Psoas muscle (tissue), 8 donors: ENCODE results near the gene KLHL29. TPM values are rescaled to one million over a fixed set of nuclear protein-coding genes. Genes with fewer than 3 reads are reported as not detected.

ENCODE experiments used
- ATAC-seq, 4 donors: fragments of 200-7000 bp; cut with Tn5 transposase; one replicate each; pipeline ENCODE4 v1.9.1; 2020; ENCODE audit warnings: moderate library complexity in 3 of 4, mild to moderate bottlenecking in 2 of 4
- DNase-seq, 2 donors: peaks; one replicate each; pipeline ENCODE4 v3.0.0-alpha.2; 2020
- H3K27ac ChIP-seq: fragments of 200-600 bp; one replicate; pipeline ENCODE4 v1.8.0; 2022
- H3K27me3 ChIP-seq, 3 donors: fragments of 200-600 bp in 1 of 3; one replicate each; pipeline versions ENCODE4 v1.6.1 to v1.8.0; 2013 to 2022; ENCODE audit warnings: low read length in 2 of 3, mild to moderate bottlenecking in 2 of 3, moderate library complexity in 1 of 3; ENCODE audit not compliant: insufficient read depth in 3 of 3
- H3K36me3 ChIP-seq, 2 donors: fragments of 200-600 bp in 1 of 2; one replicate each; pipeline versions ENCODE4 v1.6.1 to v1.8.0; 2013 to 2022; ENCODE audit warnings: low read depth in 1 of 2, mild to moderate bottlenecking in 1 of 2, moderate library complexity in 1 of 2; ENCODE audit not compliant: insufficient read depth in 1 of 2
- H3K4me1 ChIP-seq: fragments of 200-600 bp; one replicate; pipeline ENCODE4 v1.8.0; 2022
- H3K4me3 ChIP-seq: fragments of 200-600 bp; one replicate; pipeline ENCODE4 v1.8.0; 2022; ENCODE audit warnings: mild to moderate bottlenecking
- H3K9me3 ChIP-seq: fragments of 200-600 bp; one replicate; pipeline ENCODE4 v1.8.0; 2022
- WGBS, 3 donors: extraction: QIAGEN DNeasy Blood & Tissue Kit; methylation state at CpG; one replicate each; pipeline versions ENCODE4 v1.1.6 to v1.1.7; 2013; 5-methylcytosine and 5-hydroxymethylcytosine counted together
- intact Hi-C, 2 donors: fragments of 100-400 bp; cut with DNase I; formaldehyde crosslinking; loops; one replicate each; pipeline versions ENCODE4 v1.11.0 to v1.14.2; 2022
- polyA plus RNA-seq, 3 donors: library from polyadenylated mRNA; stranded (reverse); fragments of 200-250 nt; gene quantifications; one replicate each; pipeline ENCODE4 v1.2.3, GENCODE V29; 2013
- total RNA-seq, 4 donors: library from RNA; stranded (reverse); fragmentation: NEBNext Ultra II Directional in 2 of 4; extraction: Animal tissue kit (Norgen Biotek cat#: 25700) in 2 of 4; gene quantifications; one replicate each; pipeline versions ENCODE4 v1.2.1 to v1.2.4, GENCODE V29; 2021 to 2023
- TF ChIP-seq, protein P1 (sequence below): fragments of 200-600 bp; IDR thresholded peaks from one replicate; pipeline ENCODE4 v1.8.0; 2022; ENCODE audit warnings: antibody characterized with exemption
- donor health status: healthy with polysubstance abuse.
- donor health status: DM: no; HTN: no; CAD: no; lungs with moderate emphysema.
- donor health status: Bipolar disorder and iron deficiency.
- donor health status: healthy.
- donor health status: DM: yes; HTN: yes; CAD: no.
- donor health status: DM: no; HTN: no; CAD: no.
- donor health status: DM: no; HTN: no; CAD: no.
- donor health status: DM: yes; HTN: yes; CAD: no.

KLHL29 gene
- total and polyA plus RNA-seq, 7 donors: 4.4 to 14.1 (median 6.8) TPM

- Histone ChIP-seq H3K27ac (no peak overlapping the region), H3K27me3 (no peaks in the 10 kb centered on the region), H3K36me3 (no peaks in the 10 kb centered on the region), H3K4me1 (peaks cover 11% of the 10 kb centered on the region), H3K9me3 (no peaks in the 10 kb centered on the region), H3K4me3 (no peak overlapping the region)
- DNase-seq (no peak), ATAC-seq (no peak)
- intact Hi-C loops: no loop called here
- WGBS, 3 donors: 91 to 95% (median 93%) methylated on average over 12 of the region's 12 CpGs
- TF ChIP-seq, protein P1, sequence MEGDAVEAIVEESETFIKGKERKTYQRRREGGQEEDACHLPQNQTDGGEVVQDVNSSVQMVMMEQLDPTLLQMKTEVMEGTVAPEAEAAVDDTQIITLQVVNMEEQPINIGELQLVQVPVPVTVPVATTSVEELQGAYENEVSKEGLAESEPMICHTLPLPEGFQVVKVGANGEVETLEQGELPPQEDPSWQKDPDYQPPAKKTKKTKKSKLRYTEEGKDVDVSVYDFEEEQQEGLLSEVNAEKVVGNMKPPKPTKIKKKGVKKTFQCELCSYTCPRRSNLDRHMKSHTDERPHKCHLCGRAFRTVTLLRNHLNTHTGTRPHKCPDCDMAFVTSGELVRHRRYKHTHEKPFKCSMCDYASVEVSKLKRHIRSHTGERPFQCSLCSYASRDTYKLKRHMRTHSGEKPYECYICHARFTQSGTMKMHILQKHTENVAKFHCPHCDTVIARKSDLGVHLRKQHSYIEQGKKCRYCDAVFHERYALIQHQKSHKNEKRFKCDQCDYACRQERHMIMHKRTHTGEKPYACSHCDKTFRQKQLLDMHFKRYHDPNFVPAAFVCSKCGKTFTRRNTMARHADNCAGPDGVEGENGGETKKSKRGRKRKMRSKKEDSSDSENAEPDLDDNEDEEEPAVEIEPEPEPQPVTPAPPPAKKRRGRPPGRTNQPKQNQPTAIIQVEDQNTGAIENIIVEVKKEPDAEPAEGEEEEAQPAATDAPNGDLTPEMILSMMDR: no peak
Observed at GRCh38 chr2:23491591-23492336, 106.8 kb downstream of the KLHL29 start.

- H3K27ac ChIP-seq: no peak overlapping the region
- intact Hi-C loops: no loop called here
- TF ChIP-seq, protein P1: no peak
- H3K36me3 ChIP-seq: no peaks in the 10 kb centered on the region
- H3K4me3 ChIP-seq: no peak overlapping the region
- no peaks in the 10 kb centered on the region for H3K27me3 ChIP-seq
- WGBS, 3 donors: 75 to 97% (median 85%) methylated on average over 5 of the region's 5 CpGs
- no peak for DNase-seq
- no peak for ATAC-seq
- H3K9me3 ChIP-seq: no peaks in the 10 kb centered on the region
- H3K4me1 ChIP-seq: peaks cover 15% of the 10 kb centered on the region
Observed at GRCh38 chr2:23492337-23492675, 107.3 kb downstream of the KLHL29 start.

GRCh38 chr2:23492921-23493320 lies 107.9 kb downstream of the KLHL29 start:
- Histone ChIP-seq H3K27me3 (no peaks in the 10 kb centered on the region), H3K4me3 (no peak overlapping the region), H3K36me3 (no peaks in the 10 kb centered on the region), H3K27ac (no peak overlapping the region), H3K9me3 (no peaks in the 10 kb centered on the region), H3K4me1 (peaks cover 15% of the 10 kb centered on the region)
- ATAC-seq: no peak
- DNase-seq: no peak
- WGBS, 3 donors: 81 to 85% (median 84%) methylated on average over 7 of the region's 7 CpGs
- intact Hi-C loops: no loop called here
- TF ChIP-seq, protein P1: no peak

DNA sequence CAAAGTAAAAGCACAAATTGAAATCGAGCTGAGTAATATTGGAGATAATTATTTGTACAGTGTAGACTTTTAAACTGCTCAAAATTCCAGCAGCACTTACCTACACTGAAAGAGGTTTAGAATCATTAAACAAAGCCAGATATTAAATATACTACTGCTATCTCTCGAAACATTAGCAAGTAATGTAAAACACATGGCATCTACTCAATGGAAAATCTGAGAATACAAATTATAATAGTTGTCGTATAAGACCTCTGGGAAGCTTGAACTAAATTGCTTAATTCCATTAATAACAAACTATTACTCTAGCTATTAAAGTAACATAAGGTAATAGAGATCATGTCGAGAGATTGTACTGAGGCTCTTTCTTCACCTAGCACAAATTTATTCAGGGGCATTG lies 108.9 kb downstream of the KLHL29 start:
- Histone ChIP-seq H3K4me3 (no peak overlapping the region), H3K36me3 (no peaks in the 10 kb centered on the region), H3K27me3 (no peaks in the 10 kb centered on the region), H3K27ac (no peak overlapping the region), H3K4me1 (peaks cover 23% of the 10 kb centered on the region), H3K9me3 (no peaks in the 10 kb centered on the region)
- 90 to 93% (median 92%) methylated on average over 4 of the region's 4 CpGs for WGBS, 3 donors
- no peak for DNase-seq
- intact Hi-C loops: no loop called here
- TF ChIP-seq, protein P1: no peak
- no peak for ATAC-seq

DNA sequence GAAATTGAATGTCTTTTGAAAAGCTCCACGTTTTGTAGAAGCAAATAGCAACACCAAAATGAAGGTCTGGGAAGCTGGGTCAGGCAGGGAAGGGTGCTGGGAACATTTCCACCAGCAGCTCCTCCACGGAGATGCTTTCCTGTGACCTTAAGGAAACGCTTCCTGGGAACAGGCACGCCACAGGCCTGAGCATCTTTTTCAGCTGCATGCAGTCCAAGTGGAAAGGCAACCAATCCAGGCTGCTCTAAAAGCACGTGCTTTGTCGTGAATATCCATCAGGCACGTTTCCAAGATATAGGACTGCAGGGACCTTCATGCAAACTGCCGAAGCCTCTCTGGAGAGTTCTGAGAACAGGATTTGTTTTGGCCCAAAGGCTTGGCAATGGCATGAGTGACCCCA lies 109.3 kb downstream of the KLHL29 start:
- intact Hi-C loops: no loop called here
- no peak overlapping the region for H3K27ac ChIP-seq
- no peaks in the 10 kb centered on the region for H3K27me3 ChIP-seq
- 66 to 83% (median 71%) methylated on average over 8 of the region's 8 CpGs for WGBS, 3 donors
- TF ChIP-seq, protein P1: no peak
- no peak overlapping the region for H3K4me3 ChIP-seq
- ATAC-seq (no peak), DNase-seq (no peak)
- no peaks in the 10 kb centered on the region for H3K9me3 ChIP-seq
- peaks cover 27% of the 10 kb centered on the region for H3K4me1 ChIP-seq
- no peaks in the 10 kb centered on the region for H3K36me3 ChIP-seq
